Endothelial cell of umbilical vein (primary cell): ENCODE measurements around the gene MSL3B.
A peak's percentile ranks its signal among the peaks of the same experiment; 100 is the strongest.

Source experiments
- BruUV-seq: library from RNA; stranded (reverse); fragments of 400-500 nt; replicated peaks from 2 replicates; lab custom pipeline; 2021; lab: Mats Ljungman, UMichigan
- CTCF ChIA-PET: fragments of 300-600, 350-600 bp; sonication (Branson Sonifier 250); formaldehyde crosslinking; loops from one replicate; lab custom pipeline; 2021; ENCODE audit warnings: antibody characterized with exemption, inconsistent platforms; lab: Charles Lee
- POLR2A ChIA-PET: fragments of 300-600, 350-600 bp; sonication (Branson Sonifier 250); formaldehyde crosslinking; loops from one replicate; lab custom pipeline; 2021; ENCODE audit warnings: antibody characterized with exemption, inconsistent platforms; lab: Charles Lee
- DNase-seq: peaks from one replicate; pipeline ENCODE4 v3.0.0-alpha.2; 2011; ENCODE audit warnings: low read depth, low spot score
- FAIRE-seq: peaks from 2 replicates; lab custom pipeline; 2011; peaks lifted over from hg19 to GRCh38; lab: Jason Lieb, UNC
- H2AFZ ChIP-seq: 2 replicates; pipeline ENCODE4 v1.6.0; 2012; ENCODE audit warnings: low read depth, low read length, control low read depth, inconsistent platforms
- H3K27ac ChIP-seq: 2 replicates; pipeline ENCODE4 v1.5.1; 2011; ENCODE audit warnings: low read depth, mild to moderate bottlenecking, control low read depth, low read length, moderate library complexity; ENCODE audit not compliant: insufficient read depth
- H3K27me3 ChIP-seq, 2 experiments: 2 replicates each; pipeline versions ENCODE4 v1.6.0 to v1.6.1; 2011; ENCODE audit warnings: low read length in 2 of 2, mixed read lengths in 1 of 2; ENCODE audit not compliant: control insufficient read depth in 2 of 2, insufficient read depth in 2 of 2
- H3K36me3 ChIP-seq, 2 experiments: 2 replicates in 1 of 2; 3 replicates in 1 of 2; pipeline ENCODE4 v1.5.1; 2011; ENCODE audit warnings: low read length in 2 of 2, mild to moderate bottlenecking in 1 of 2, moderate library complexity in 1 of 2; ENCODE audit not compliant: control insufficient read depth in 2 of 2, insufficient read depth in 2 of 2; ENCODE audit errors: extremely low read depth in 1 of 2
- H3K4me1 ChIP-seq: 3 replicates; pipeline ENCODE4 v1.5.1; 2011; ENCODE audit warnings: mild to moderate bottlenecking, low read length; ENCODE audit not compliant: control insufficient read depth, insufficient read depth; ENCODE audit errors: extremely low read depth
- H3K4me2 ChIP-seq: 2 replicates; pipeline ENCODE4 v1.6.1; 2011; ENCODE audit warnings: low read length, control low read depth, mixed read lengths; ENCODE audit not compliant: insufficient read depth
- H3K4me3 ChIP-seq, 3 experiments: fragments of 200-600 bp in 1 of 3; sonication (generic), shearing (Covaris generic) in 1 of 3; replicated peaks in 1 of 3; 2 replicates each; pipeline ENCODE4 v1.5.1; 2011 to 2016; ENCODE audit warnings: control low read depth in 3 of 3, low read length in 3 of 3, mild to moderate bottlenecking in 2 of 3, inconsistent platforms in 1 of 3, low read depth in 1 of 3, moderate library complexity in 1 of 3; ENCODE audit not compliant: insufficient read depth in 1 of 3
- H3K79me2 ChIP-seq: 2 replicates; pipeline ENCODE4 v1.6.0; 2012; ENCODE audit warnings: low read length, inconsistent platforms; ENCODE audit not compliant: control insufficient read depth, insufficient read depth
- H3K9ac ChIP-seq: replicated peaks from 2 replicates; pipeline ENCODE3; 2011; ENCODE audit warnings: low read length, control low read depth; ENCODE audit not compliant: insufficient read depth; ENCODE audit errors: extremely low read depth
- H3K9me1 ChIP-seq: replicated peaks from 3 replicates; pipeline ENCODE4 v1.6.0; 2011; ENCODE audit warnings: mild to moderate bottlenecking, low read length; ENCODE audit not compliant: control insufficient read depth, insufficient read depth; ENCODE audit errors: extremely low read depth
- H3K9me3 ChIP-seq: replicated peaks from 2 replicates; pipeline ENCODE4 v1.5.1; 2012; ENCODE audit warnings: low read length, inconsistent platforms; ENCODE audit not compliant: control insufficient read depth, insufficient read depth
- H4K20me1 ChIP-seq: replicated peaks from 2 replicates; pipeline ENCODE3; 2011; ENCODE audit warnings: mild to moderate bottlenecking, low read length; ENCODE audit not compliant: control insufficient read depth, insufficient read depth; ENCODE audit errors: extremely low read depth
- CTCF ChIP-seq, 2 donors: IDR thresholded peaks; 1 replicate in 1 of 2; 2 replicates in 1 of 2; pipeline ENCODE4 v1.5.1; 2011; ENCODE audit warnings: low read length in 2 of 2, mild to moderate bottlenecking in 2 of 2, moderate library complexity in 2 of 2, control low read depth in 1 of 2, inconsistent platforms in 1 of 2, low read depth in 1 of 2; ENCODE audit not compliant: insufficient read depth in 1 of 2; ENCODE audit errors: extremely low read depth in 1 of 2
- EZH2 ChIP-seq: IDR thresholded peaks from 2 replicates; pipeline ENCODE4 v1.6.1; 2012; ENCODE audit warnings: borderline replicate concordance, low read depth, mild to moderate bottlenecking, moderate library complexity, low read length, inconsistent platforms; ENCODE audit not compliant: severe bottlenecking
- POLR2AphosphoS5 ChIP-seq: IDR thresholded peaks from 2 replicates; pipeline ENCODE4 v1.6.1; 2012; ENCODE audit warnings: low read depth, mild to moderate bottlenecking, control low read depth, low read length, moderate library complexity; ENCODE audit not compliant: insufficient read depth
- dilution Hi-C: fragments of 300-500 bp; cut with MboI; formaldehyde crosslinking; loops from one replicate; pipeline ENCODE4 v1.15.0; 2019; ENCODE audit warnings: low sequenced_read_pairs; ENCODE audit not compliant: extremely low pct_ligation_motif_present
- intact Hi-C: fragments of 100-400 bp; cut with micrococcal nuclease; formaldehyde crosslinking; loops from one replicate; pipeline ENCODE4 v1.10.0; 2022

MSL3B gene

GRCh38 chr2:233857511-233858141 lies 10.6 kb downstream of the MSL3B start:
- ChIA-PET POLR2A (no interaction called here), CTCF (interaction anchor here (0.8 to 1.9 kb wide), 7 partner anchors 25 to 688 kb away, joined by 3 to 6 read pairs (median 3); no protein-coding TSS in a partner anchor)
- TF ChIP-seq POLR2AphosphoS5 = no peak
- TF ChIP-seq CTCF (IDR thresholded peaks at IDR 0.05; ENCODE audit: extremely low read depth in 1 of 2, insufficient read depth in 1 of 2, low read depth in 1 of 2, low read length in 2 of 2) = peak; percentile 63 to 67
- DNase-seq (peak; percentile 5), FAIRE-seq (no peak)
- Histone ChIP-seq H3K4me1 (peaks cover 8% of the 10 kb centered on the region), H3K9me1 (no peaks in the 10 kb centered on the region), H3K9me3 (no peaks in the 10 kb centered on the region), H3K4me3 (no peak overlapping the region), H2AFZ (no peak overlapping the region), H3K27ac (no peak overlapping the region), H3K4me2 (no peak overlapping the region), H3K79me2 (peaks cover 17% of the 10 kb centered on the region), H3K27me3 (no peaks in the 10 kb centered on the region), H3K9ac (no peak overlapping the region), H4K20me1 (no peaks in the 10 kb centered on the region), H3K36me3 (no peaks in the 10 kb centered on the region)
- dilution Hi-C loops (no loop called here), intact Hi-C loops (loop anchor here (10.0 kb wide), 1 partner anchor 503 kb away; the partner anchor contains the start of gene DGKD)
- BruUV-seq = no TSS peak

DNA sequence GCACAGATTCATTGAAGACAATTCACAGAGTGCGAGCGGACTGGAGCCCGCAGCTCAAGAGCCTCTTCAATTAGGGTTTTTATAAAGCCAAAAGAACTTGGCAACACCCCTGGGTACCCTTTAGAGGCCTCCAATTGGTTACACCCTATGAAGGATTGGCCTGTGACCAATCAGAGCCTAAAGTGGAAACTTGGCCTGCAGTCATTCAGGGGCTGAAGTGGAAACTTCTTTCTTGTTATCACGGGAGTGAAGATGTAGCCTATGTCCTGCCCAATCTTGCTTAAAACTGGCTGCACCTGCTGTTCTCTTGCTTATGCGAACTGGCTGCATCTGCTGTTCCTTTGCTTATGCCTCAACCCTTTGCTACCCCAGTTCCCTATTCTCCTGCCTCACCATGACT lies 12.0 kb downstream of the MSL3B start:
- H3K79me2 ChIP-seq = peaks cover 31% of the 10 kb centered on the region
- no peaks in the 10 kb centered on the region for H4K20me1 ChIP-seq
- TF ChIP-seq EZH2 (no peak), CTCF (IDR thresholded peaks at IDR 0.05; ENCODE audit: extremely low read depth in 1 of 2, insufficient read depth in 1 of 2, low read depth in 1 of 2, low read length in 2 of 2) (no peak)
- H3K36me3 ChIP-seq = no peaks in the 10 kb centered on the region
- H3K4me3 ChIP-seq = no peak overlapping the region
- FAIRE-seq (no peak), DNase-seq (no peak)
- no peak overlapping the region for H3K27ac ChIP-seq
- no peaks in the 10 kb centered on the region for H3K9me3 ChIP-seq
- intact Hi-C loops = loop anchor here (10.0 kb wide), 1 partner anchor 501 kb away; the partner anchor contains the start of gene DGKD
- CTCF ChIA-PET = interaction anchor here (1.4 kb wide), 1 partner anchor 407 kb away, joined by 4 read pairs; no protein-coding TSS in a partner anchor
- dilution Hi-C loops = no loop called here
- no TSS peak for BruUV-seq
- no peak overlapping the region for H3K4me2 ChIP-seq
- peaks cover 20% of the 10 kb centered on the region for H3K4me1 ChIP-seq
- POLR2A ChIA-PET = no interaction called here
- no peaks in the 10 kb centered on the region for H3K27me3 ChIP-seq
- H3K9ac ChIP-seq = no peak overlapping the region
- no peak overlapping the region for H2AFZ ChIP-seq
- H3K9me1 ChIP-seq = no peaks in the 10 kb centered on the region
